ENCODE data around the gene CNN1. TPM values are rescaled to one million over a fixed set of nuclear protein-coding genes. Genes with fewer than 3 reads are reported as not detected.

CNN1 gene
- polyA plus RNA-seq, 4 donors: 1.1 to 44.8 (median 15.9) TPM

DNA sequence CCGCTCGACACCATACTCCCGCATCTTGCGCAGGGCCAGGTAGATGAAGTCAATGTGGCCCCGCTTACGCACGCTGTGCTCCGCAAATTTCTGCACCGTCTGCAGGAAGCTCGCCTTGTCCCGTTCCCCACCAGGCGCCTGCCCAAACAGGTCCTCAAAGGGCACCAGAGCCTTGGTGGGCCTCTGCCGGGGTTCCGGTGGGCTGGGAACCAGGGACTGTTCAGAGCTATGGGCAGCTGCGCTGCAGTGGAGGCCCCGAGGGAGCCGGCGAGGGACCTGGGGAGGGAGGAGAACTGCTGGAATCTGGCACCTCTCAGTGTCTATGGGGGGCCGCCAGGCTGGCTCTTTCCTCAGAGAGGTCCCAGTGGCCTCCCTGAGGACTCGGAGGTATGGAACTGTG, 24.7 kb upstream of the CNN1 start:
- DNase-seq (no peak), FAIRE-seq (no peak)
- no peaks in the 10 kb centered on the region for H3K9me3 ChIP-seq (ENCODE audit: control insufficient read depth in 2 of 2, insufficient read depth in 1 of 2, low read depth in 1 of 2, low read length in 1 of 2)
- H3K36me3 ChIP-seq (ENCODE audit: control insufficient read depth in 3 of 3, insufficient read depth in 2 of 3, low read depth in 1 of 3, low read length in 3 of 3): peaks cover 3 to 76% (median 16%) of the 10 kb centered on the region in 3 donors
- H3K4me1 ChIP-seq (ENCODE audit: control insufficient read depth in 3 of 3, insufficient read depth in 2 of 3, low read depth in 1 of 3, low read length in 2 of 3): no peaks in the 10 kb centered on the region
- H3K4me3 ChIP-seq (ENCODE audit: low read depth in 1 of 3, low read length in 3 of 3): no peak overlapping the region
- H3K27ac ChIP-seq (ENCODE audit: low read depth in 1 of 3, low read length in 2 of 3): no peak overlapping the region
- 96 to 97% (median 96%) methylated on average over 20 of the region's 20 CpGs for WGBS, 3 donors
- no peaks in the 10 kb centered on the region for H3K27me3 ChIP-seq (ENCODE audit: control insufficient read depth in 3 of 3, insufficient read depth in 3 of 3, low read length in 3 of 3)

DNA sequence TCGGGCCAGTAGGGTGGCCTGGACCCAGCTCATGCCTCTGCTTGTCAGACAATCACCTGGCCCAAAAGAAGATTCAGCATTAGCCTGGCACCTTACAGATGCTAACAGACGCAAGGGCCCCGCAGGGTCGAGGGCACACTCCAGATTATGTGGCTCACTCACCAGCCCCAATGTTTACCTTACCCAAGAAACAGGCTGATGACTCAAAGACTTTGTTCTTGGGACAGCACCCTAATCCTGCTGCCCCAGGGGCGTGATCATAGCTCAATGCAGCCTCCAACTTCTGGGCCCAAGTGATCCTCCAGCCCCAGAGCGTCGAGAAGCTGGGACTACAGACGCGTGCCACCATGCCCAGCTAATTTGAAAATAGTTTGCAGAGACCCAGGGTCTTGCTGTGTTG, 19.5 kb upstream of the CNN1 start:
- DNase-seq (no peak), FAIRE-seq (no peak)
- Histone ChIP-seq H3K4me1 (ENCODE audit: control insufficient read depth in 3 of 3, insufficient read depth in 2 of 3, low read depth in 1 of 3, low read length in 2 of 3) (no peaks in the 10 kb centered on the region), H3K4me3 (ENCODE audit: low read depth in 1 of 3, low read length in 3 of 3) (no peak overlapping the region), H3K9me3 (ENCODE audit: control insufficient read depth in 2 of 2, insufficient read depth in 1 of 2, low read depth in 1 of 2, low read length in 1 of 2) (no peaks in the 10 kb centered on the region), H3K27ac (ENCODE audit: low read depth in 1 of 3, low read length in 2 of 3) (no peak overlapping the region), H3K36me3 (ENCODE audit: control insufficient read depth in 3 of 3, insufficient read depth in 2 of 3, low read depth in 1 of 3, low read length in 3 of 3) (peaks cover 3 to 72% (median 10%) of the 10 kb centered on the region in 3 donors), H3K27me3 (ENCODE audit: control insufficient read depth in 3 of 3, insufficient read depth in 3 of 3, low read length in 3 of 3) (no peaks in the 10 kb centered on the region)
- WGBS, 3 donors: 86 to 95% (median 88%) methylated on average over 9 of the region's 9 CpGs

DNA sequence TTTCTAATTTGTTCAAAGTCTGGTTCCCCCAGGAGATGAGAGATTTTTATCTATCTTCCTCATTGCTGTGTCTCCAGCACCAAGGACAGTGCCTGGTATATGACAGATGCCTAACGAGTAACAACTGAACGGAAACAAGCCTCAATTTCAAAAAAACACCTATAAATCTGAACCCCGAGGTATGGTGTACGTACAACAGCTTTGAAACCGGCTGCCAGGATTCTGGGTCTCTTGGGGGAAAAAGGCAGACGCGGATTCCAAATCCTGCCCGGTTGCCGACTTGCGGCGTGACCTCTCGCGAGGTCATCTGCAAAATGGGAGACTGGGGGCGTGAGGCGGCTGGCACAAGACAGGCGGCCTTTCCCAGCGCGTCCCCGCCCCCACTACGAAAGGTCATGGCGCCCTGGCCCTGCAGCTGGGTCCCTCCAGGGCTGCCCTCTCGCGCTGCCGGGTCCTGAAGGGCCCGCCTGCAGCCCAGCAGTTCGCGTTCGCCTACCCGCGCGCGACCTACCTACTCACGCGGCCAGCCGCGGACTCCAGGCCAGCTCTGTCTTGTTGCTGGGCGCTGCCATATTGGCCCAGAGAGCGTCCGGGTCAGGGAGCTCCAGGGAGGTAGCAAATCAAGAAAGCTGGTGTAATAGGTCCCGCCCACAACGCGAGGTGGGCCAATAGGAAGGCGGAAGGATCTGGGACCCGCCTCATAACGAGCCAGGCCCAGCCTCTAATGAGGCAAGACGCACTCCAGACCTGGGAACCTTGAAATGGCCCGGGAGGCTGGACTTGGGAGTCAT, 9.9 kb upstream of the CNN1 start, which contains the start of gene ECSIT:
ECSIT (minus strand) TSS at position 584 of the 791 bp plus-strand sequence. CDS start 9,964 bp downstream, outside the sequence.
- FAIRE-seq: no peak
- H3K27ac ChIP-seq (ENCODE audit: low read depth in 1 of 3, low read length in 2 of 3): peak within 1 kb of the TSS; percentile 85 to 98 (median 88)
- peak within 1 kb of the TSS; percentile 91 to 99 (median 97) for H3K4me3 ChIP-seq (ENCODE audit: low read depth in 1 of 3, low read length in 3 of 3)
- DNase-seq: peak; percentile 99
- peaks cover 0 to 19% (median 0%) of the 10 kb centered on the region in 3 donors for H3K36me3 ChIP-seq (ENCODE audit: control insufficient read depth in 3 of 3, insufficient read depth in 2 of 3, low read depth in 1 of 3, low read length in 3 of 3)
- H3K9me3 ChIP-seq (ENCODE audit: control insufficient read depth in 2 of 2, insufficient read depth in 1 of 2, low read depth in 1 of 2, low read length in 1 of 2): no peaks in the 10 kb centered on the region
- 0 to 1% (median 0%) methylated on average over 46 to 47 of the region's 47 CpGs for WGBS, 3 donors
- H3K27me3 ChIP-seq (ENCODE audit: control insufficient read depth in 3 of 3, insufficient read depth in 3 of 3, low read length in 3 of 3): no peaks in the 10 kb centered on the region
- H3K4me1 ChIP-seq (ENCODE audit: control insufficient read depth in 3 of 3, insufficient read depth in 2 of 3, low read depth in 1 of 3, low read length in 2 of 3): peaks cover 0 to 9% (median 8%) of the 10 kb centered on the region in 3 donors

DNA sequence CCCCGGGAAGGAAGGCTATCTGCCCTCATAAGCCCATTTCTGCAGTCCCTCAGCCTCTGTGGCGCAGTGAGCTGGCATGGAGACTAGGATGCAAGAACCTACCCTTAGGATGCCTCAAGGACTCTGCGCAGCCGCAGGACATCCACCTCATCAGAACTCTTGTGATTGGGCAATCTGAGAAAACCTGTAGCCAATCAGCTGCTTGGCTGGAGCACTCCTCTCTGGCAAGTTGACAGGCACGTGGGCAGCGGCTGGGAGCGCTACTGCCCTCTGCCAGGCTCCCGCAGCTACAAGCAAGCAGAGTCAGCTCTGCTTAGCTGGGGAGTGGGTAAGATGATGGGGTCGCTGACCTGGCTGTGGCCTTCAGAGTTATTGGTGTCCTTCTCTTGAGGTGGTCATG, 8.2 kb upstream of the CNN1 start:
- DNase-seq: peak; percentile 77 to 82
- peaks cover 0 to 6% (median 0%) of the 10 kb centered on the region in 3 donors for H3K36me3 ChIP-seq (ENCODE audit: control insufficient read depth in 3 of 3, insufficient read depth in 2 of 3, low read depth in 1 of 3, low read length in 3 of 3)
- H3K27ac ChIP-seq (ENCODE audit: low read depth in 1 of 3, low read length in 2 of 3): no peak overlapping the region
- FAIRE-seq: no peak
- 19 to 24% (median 21%) methylated on average over 9 of the region's 9 CpGs for WGBS, 3 donors
- peaks cover 0 to 11% (median 8%) of the 10 kb centered on the region in 3 donors for H3K4me1 ChIP-seq (ENCODE audit: control insufficient read depth in 3 of 3, insufficient read depth in 2 of 3, low read depth in 1 of 3, low read length in 2 of 3)
- no peaks in the 10 kb centered on the region for H3K9me3 ChIP-seq (ENCODE audit: control insufficient read depth in 2 of 2, insufficient read depth in 1 of 2, low read depth in 1 of 2, low read length in 1 of 2)
- no peak overlapping the region for H3K4me3 ChIP-seq (ENCODE audit: low read depth in 1 of 3, low read length in 3 of 3)
- peaks cover 0 to 3% (median 0%) of the 10 kb centered on the region in 3 donors for H3K27me3 ChIP-seq (ENCODE audit: control insufficient read depth in 3 of 3, insufficient read depth in 3 of 3, low read length in 3 of 3)

DNA sequence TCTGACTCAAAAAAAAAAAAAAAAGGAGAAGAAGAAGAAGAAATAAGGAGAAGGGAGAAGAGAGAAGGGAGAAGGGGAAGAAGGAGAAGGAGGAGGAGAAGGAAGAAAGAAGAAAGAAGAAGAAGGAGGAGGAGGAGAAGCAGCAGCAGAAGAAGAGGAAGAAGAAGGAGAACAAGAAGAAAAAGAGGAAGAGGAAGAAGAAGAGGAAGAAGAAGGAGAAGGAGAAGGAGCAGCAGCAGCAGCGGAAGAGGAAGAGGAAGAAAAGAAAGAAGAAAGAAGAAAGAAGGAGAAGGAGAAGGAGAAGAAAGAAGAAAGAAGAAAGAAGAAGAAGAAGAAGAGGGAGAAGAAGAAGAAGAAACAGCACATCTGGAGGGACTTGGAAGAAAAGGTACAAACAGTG, 4.1 kb upstream of the CNN1 start:
- Histone ChIP-seq H3K4me1 (ENCODE audit: control insufficient read depth in 3 of 3, insufficient read depth in 2 of 3, low read depth in 1 of 3, low read length in 2 of 3) (peaks cover 0 to 5% (median 3%) of the 10 kb centered on the region in 3 donors), H3K27ac (ENCODE audit: low read depth in 1 of 3, low read length in 2 of 3) (no peak overlapping the region), H3K36me3 (ENCODE audit: control insufficient read depth in 3 of 3, insufficient read depth in 2 of 3, low read depth in 1 of 3, low read length in 3 of 3) (no peaks in the 10 kb centered on the region), H3K4me3 (ENCODE audit: low read depth in 1 of 3, low read length in 3 of 3) (no peak overlapping the region), H3K9me3 (ENCODE audit: control insufficient read depth in 2 of 2, insufficient read depth in 1 of 2, low read depth in 1 of 2, low read length in 1 of 2) (no peaks in the 10 kb centered on the region), H3K27me3 (ENCODE audit: control insufficient read depth in 3 of 3, insufficient read depth in 3 of 3, low read length in 3 of 3) (peaks cover 0 to 17% (median 0%) of the 10 kb centered on the region in 3 donors)
- WGBS, 3 donors: 79 to 95% (median 85%) methylated on average over 1 of the region's 1 CpG
- FAIRE-seq (no peak), DNase-seq (no peak)

DNA sequence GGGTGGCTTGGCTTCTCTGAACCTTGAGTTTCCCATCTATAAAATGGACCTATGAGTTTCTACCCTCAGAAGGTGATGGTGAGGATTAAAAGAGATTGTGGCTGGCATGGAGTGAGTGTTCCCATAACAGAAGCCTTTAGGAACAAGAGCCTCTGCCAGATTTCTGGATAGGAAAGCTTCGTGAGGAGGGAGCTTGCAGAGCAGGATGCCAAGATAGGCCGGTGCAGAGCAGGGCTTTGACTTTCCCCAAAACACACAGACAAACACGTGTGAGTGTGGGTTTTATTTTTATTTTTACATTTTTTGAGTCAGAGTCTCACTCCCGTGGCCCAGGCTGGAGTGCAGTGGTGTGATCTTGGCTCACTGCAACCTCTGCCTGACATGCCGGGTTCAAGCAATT, 3.7 kb upstream of the CNN1 start:
- WGBS, 3 donors: 56 to 62% (median 61%) methylated on average over 5 of the region's 5 CpGs
- no peaks in the 10 kb centered on the region for H3K9me3 ChIP-seq (ENCODE audit: control insufficient read depth in 2 of 2, insufficient read depth in 1 of 2, low read depth in 1 of 2, low read length in 1 of 2)
- FAIRE-seq (no peak), DNase-seq (no peak)
- peaks cover 0 to 5% (median 3%) of the 10 kb centered on the region in 3 donors for H3K4me1 ChIP-seq (ENCODE audit: control insufficient read depth in 3 of 3, insufficient read depth in 2 of 3, low read depth in 1 of 3, low read length in 2 of 3)
- no peaks in the 10 kb centered on the region for H3K36me3 ChIP-seq (ENCODE audit: control insufficient read depth in 3 of 3, insufficient read depth in 2 of 3, low read depth in 1 of 3, low read length in 3 of 3)
- H3K4me3 ChIP-seq (ENCODE audit: low read depth in 1 of 3, low read length in 3 of 3): no peak overlapping the region
- H3K27ac ChIP-seq (ENCODE audit: low read depth in 1 of 3, low read length in 2 of 3): no peak overlapping the region
- H3K27me3 ChIP-seq (ENCODE audit: control insufficient read depth in 3 of 3, insufficient read depth in 3 of 3, low read length in 3 of 3): peaks cover 0 to 21% (median 0%) of the 10 kb centered on the region in 3 donors

DNA sequence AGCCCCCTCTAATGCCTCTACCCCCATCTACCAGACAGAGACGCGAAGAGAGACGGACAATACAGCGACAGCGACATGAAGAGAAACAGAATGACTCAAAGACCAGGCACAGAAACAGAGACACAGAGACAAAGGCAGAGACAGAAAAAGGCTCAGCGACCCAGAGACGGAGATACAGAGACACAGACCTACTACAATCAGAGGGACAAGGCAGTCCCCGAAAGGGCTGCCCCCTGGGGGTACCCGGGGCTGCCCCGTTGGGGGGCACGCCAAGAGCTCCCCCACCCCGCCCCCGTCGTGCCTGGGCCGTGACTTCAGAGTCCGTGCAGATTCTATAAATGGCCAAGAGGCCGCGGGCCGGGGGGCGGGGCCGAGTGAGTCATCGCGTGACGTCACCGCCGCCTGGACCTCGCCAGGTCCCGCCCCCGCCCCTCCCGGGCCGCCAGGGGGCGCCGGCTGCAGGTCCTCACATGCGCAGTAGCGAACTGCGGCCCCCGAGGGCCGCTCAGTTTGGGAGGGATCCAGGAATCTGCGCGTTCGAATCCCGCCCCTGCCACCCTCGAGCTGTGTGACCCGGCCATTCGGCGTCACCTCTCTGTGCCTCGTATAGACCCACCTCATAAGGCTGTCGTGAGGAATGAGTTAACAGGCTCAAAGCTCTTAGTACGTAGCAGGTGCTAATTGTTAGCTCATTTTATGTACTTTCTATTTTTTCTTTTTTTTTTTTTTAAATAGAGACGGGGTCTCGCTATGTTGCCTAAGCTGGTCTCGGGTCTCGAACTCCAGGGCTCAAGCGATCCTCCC, 2.7 kb upstream of the CNN1 start:
- H3K27ac ChIP-seq (ENCODE audit: low read depth in 1 of 3, low read length in 2 of 3): peak overlapping the region in 2 of 3 donors; percentile 52 to 88
- peaks cover 0 to 30% (median 4%) of the 10 kb centered on the region in 3 donors for H3K27me3 ChIP-seq (ENCODE audit: control insufficient read depth in 3 of 3, insufficient read depth in 3 of 3, low read length in 3 of 3)
- FAIRE-seq (no peak), DNase-seq (peak; percentile 76 to 93)
- 11 to 14% (median 14%) methylated on average over 52 to 54 of the region's 54 CpGs for WGBS, 3 donors
- H3K4me3 ChIP-seq (ENCODE audit: low read depth in 1 of 3, low read length in 3 of 3): peak overlapping the region in 1 of 3 donors; percentile 37
- no peaks in the 10 kb centered on the region for H3K36me3 ChIP-seq (ENCODE audit: control insufficient read depth in 3 of 3, insufficient read depth in 2 of 3, low read depth in 1 of 3, low read length in 3 of 3)
- no peaks in the 10 kb centered on the region for H3K9me3 ChIP-seq (ENCODE audit: control insufficient read depth in 2 of 2, insufficient read depth in 1 of 2, low read depth in 1 of 2, low read length in 1 of 2)
- H3K4me1 ChIP-seq (ENCODE audit: control insufficient read depth in 3 of 3, insufficient read depth in 2 of 3, low read depth in 1 of 3, low read length in 2 of 3): peaks cover 0 to 5% (median 3%) of the 10 kb centered on the region in 3 donors

All from small intestine (tissue), 7 donors.